MM.1S (cell line): ENCODE results near the gene CIPC.

Experiments used
- DNase-seq: peaks from one replicate; pipeline ENCODE4 v3.0.0-alpha.2; 2015
- H2AFZ ChIP-seq: fragments of 300-600 bp; sonication (generic); 2 replicates; pipeline ENCODE4 v1.6.0; 2016; ENCODE audit warnings: antibody characterized with exemption, low read length
- H3F3A ChIP-seq: fragments of 300-600 bp; sonication (generic); 2 replicates; pipeline ENCODE4 v1.6.1; 2016; ENCODE audit warnings: mild to moderate bottlenecking, antibody characterized with exemption, low read length, moderate library complexity, mixed read lengths; ENCODE audit not compliant: insufficient read depth
- H3K27ac ChIP-seq: fragments of 300-600 bp; sonication (generic); 2 replicates; pipeline ENCODE4 v1.5.1; 2016; ENCODE audit warnings: mild to moderate bottlenecking, low read length
- H3K27me3 ChIP-seq: fragments of 300-600 bp; sonication (generic); replicated peaks from 2 replicates; pipeline ENCODE4 v1.6.0; 2016; ENCODE audit warnings: low read length; ENCODE audit not compliant: insufficient read depth
- H3K36me3 ChIP-seq: fragments of 300-600 bp; sonication (generic); replicated peaks from 2 replicates; pipeline ENCODE4 v1.6.1; 2016; ENCODE audit warnings: mild to moderate bottlenecking, low read length, mixed read lengths; ENCODE audit not compliant: insufficient read depth
- H3K4me1 ChIP-seq: fragments of 300-600 bp; sonication (generic); 2 replicates; pipeline ENCODE4 v1.6.1; 2016; ENCODE audit warnings: low read length, mixed read lengths
- H3K4me2 ChIP-seq: fragments of 300-600 bp; sonication (generic); 2 replicates; pipeline ENCODE4 v1.6.0; 2016; ENCODE audit warnings: low read depth, low read length
- H3K4me3 ChIP-seq: fragments of 300-600 bp; sonication (generic); 2 replicates; pipeline ENCODE4 v1.5.1; 2016; ENCODE audit warnings: low read length, mixed read lengths
- H3K79me2 ChIP-seq: fragments of 300-600 bp; sonication (generic); 2 replicates; pipeline ENCODE4 v1.6.1; 2016; ENCODE audit warnings: mixed run types, low read length, mixed read lengths
- H3K9ac ChIP-seq: fragments of 300-600 bp; sonication (generic); 2 replicates; pipeline ENCODE4 v1.6.1; 2016; ENCODE audit warnings: low read length, mixed read lengths
- H3K9me2 ChIP-seq: fragments of 300-600 bp; sonication (generic); replicated peaks from 2 replicates; pipeline ENCODE4 v1.6.1; 2016; ENCODE audit warnings: mild to moderate bottlenecking, low read length, mixed read lengths; ENCODE audit not compliant: insufficient read depth
- H3K9me3 ChIP-seq: fragments of 300-600 bp; sonication (generic); replicated peaks from 2 replicates; pipeline ENCODE4 v1.6.1; 2016; ENCODE audit warnings: mild to moderate bottlenecking, low read length, mixed read lengths; ENCODE audit not compliant: insufficient read depth
- H4K20me1 ChIP-seq: fragments of 300-600 bp; sonication (generic); 2 replicates; pipeline ENCODE4 v1.6.1; 2016; ENCODE audit warnings: mild to moderate bottlenecking, low read length, moderate library complexity, mixed read lengths; ENCODE audit not compliant: insufficient read depth
- EZH2 ChIP-seq: fragments of 300-600 bp; sonication (generic); optimal IDR thresholded peaks from 2 replicates; pipeline ENCODE3; 2017; ENCODE audit warnings: low read depth, mild to moderate bottlenecking, antibody characterized with exemption, low read length, mixed read lengths
- EZH2phosphoT487 ChIP-seq: fragments of 300-600 bp; sonication (generic); IDR thresholded peaks from 2 replicates; pipeline ENCODE4 v1.6.1; 2018; ENCODE audit warnings: antibody characterized with exemption, low read length
- TF ChIP-seq, protein P1 (sequence below): fragments of 300-600 bp; sonication (generic); IDR thresholded peaks from 2 replicates; pipeline ENCODE4 v1.5.1; 2016; ENCODE audit warnings: antibody characterized with exemption, low read length, mixed read lengths

The CIPC gene

DNA sequence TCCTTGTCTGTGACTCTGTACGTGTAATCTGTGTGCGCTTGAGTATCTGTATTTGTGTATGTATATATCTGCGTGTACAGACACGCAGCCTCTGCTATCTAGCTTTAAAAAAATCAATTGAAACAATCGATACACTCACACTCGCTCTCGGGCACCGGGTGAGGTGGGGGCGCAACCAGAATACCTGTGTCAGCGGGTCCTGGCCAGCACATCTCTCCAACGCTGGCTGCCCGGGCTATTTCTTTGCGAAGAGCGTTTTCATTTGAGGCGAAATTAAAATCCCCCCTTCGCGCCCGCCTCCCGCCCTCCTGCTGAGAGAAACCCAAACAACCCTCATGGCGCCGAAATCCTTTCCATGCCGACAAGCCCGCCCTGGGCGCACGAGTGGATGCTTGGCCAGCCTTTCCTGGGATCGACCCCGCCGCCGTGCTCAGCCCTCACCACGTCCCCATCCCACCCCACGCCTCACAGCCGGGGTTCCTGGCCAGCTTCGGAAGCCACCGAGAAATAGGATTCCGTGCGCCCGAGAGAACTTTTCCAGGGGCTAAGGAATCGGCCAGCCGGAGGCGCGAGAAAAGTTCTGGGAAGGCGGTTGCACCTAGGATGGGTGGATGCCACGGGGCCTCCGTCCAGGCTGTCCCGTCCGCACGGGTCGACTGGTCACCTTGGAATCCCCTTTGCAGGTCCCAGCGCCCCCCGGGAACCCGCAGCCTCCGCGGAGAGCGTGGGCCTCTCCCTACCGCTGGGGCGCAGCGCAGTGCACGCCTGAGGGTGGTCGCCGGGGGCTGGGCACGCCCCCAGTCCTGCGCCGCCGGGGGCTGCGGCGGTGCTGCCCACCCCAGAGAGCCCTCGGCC is 42.5 kb downstream of the CIPC start:
- Histone ChIP-seq H3K27ac (no peak overlapping the region), H3K9ac (no peak overlapping the region), H3K9me3 (no peaks in the 10 kb centered on the region), H2AFZ (no peak overlapping the region), H3K4me3 (no peak overlapping the region), H4K20me1 (no peaks in the 10 kb centered on the region), H3F3A (no peaks in the 10 kb centered on the region), H3K79me2 (no peaks in the 10 kb centered on the region), H3K4me1 (no peaks in the 10 kb centered on the region), H3K27me3 (peaks cover 23% of the 10 kb centered on the region), H3K36me3 (no peaks in the 10 kb centered on the region), H3K4me2 (no peak overlapping the region), H3K9me2 (no peaks in the 10 kb centered on the region)
- DNase-seq, result no peak
- TF ChIP-seq, protein P1, sequence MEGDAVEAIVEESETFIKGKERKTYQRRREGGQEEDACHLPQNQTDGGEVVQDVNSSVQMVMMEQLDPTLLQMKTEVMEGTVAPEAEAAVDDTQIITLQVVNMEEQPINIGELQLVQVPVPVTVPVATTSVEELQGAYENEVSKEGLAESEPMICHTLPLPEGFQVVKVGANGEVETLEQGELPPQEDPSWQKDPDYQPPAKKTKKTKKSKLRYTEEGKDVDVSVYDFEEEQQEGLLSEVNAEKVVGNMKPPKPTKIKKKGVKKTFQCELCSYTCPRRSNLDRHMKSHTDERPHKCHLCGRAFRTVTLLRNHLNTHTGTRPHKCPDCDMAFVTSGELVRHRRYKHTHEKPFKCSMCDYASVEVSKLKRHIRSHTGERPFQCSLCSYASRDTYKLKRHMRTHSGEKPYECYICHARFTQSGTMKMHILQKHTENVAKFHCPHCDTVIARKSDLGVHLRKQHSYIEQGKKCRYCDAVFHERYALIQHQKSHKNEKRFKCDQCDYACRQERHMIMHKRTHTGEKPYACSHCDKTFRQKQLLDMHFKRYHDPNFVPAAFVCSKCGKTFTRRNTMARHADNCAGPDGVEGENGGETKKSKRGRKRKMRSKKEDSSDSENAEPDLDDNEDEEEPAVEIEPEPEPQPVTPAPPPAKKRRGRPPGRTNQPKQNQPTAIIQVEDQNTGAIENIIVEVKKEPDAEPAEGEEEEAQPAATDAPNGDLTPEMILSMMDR, result no peak
- TF ChIP-seq EZH2phosphoT487 (no peak), EZH2 (no peak)

DNA sequence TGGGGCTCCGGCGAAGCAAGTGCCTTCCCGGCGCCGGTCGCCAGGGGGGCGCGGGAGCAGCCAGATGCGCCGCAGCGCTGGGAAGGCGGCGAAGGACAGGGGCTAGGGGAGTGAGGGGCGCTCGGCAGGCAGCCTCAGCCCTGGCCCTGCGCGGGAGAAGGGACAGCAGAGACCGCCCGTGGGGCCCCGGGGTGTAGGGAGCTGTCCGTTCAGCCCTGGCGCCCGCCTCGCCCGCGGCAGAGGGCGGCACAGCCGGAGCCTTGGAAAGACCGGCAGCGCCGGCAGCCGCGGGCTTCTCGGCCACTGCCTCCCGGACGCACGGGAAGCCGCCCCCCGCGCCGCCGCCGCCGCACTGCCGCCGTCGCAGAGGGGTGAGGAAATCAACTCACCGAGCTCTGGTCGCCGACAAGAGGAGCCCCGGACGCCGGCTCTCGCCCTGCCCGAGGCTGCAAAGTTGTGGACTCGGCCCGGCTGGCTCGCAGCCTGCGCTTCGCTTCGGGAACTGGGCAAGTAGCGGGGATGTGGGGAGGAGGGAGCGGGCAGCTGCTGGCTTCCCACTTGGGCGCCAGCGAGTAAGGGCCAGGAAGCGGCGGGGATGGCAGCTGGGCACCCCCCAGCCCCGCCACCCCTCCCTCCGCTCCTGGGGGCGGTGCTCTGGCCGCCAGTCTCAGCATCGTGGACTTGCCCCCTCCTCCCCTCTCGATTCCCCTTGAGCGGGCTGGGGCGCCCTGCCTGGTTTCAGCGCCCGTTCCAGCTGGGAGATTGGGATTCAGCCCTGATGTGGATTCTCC is 43.4 kb downstream of the CIPC start, which contains the start of gene ZDHHC22:
Gene ZDHHC22, minus strand, starts transcription at position 578 of the 791 bp plus-strand sequence. CDS start 2,053 bp downstream, outside the sequence.
- Histone ChIP-seq H3K36me3 (no peaks in the 10 kb centered on the region), H2AFZ (no peak within 1 kb of the TSS), H3K4me3 (no peak within 1 kb of the TSS), H4K20me1 (no peaks in the 10 kb centered on the region), H3K4me2 (no peak within 1 kb of the TSS), H3K9ac (no peak within 1 kb of the TSS), H3K27me3 (peaks cover 23% of the 10 kb centered on the region), H3K9me3 (no peaks in the 10 kb centered on the region), H3K9me2 (no peaks in the 10 kb centered on the region), H3K27ac (no peak within 1 kb of the TSS), H3K4me1 (no peaks in the 10 kb centered on the region), H3K79me2 (no peaks in the 10 kb centered on the region), H3F3A (no peaks in the 10 kb centered on the region)
- TF ChIP-seq EZH2phosphoT487 (no peak), EZH2 (no peak)
- TF ChIP-seq, protein P1, result no peak
- no peak for DNase-seq

DNA sequence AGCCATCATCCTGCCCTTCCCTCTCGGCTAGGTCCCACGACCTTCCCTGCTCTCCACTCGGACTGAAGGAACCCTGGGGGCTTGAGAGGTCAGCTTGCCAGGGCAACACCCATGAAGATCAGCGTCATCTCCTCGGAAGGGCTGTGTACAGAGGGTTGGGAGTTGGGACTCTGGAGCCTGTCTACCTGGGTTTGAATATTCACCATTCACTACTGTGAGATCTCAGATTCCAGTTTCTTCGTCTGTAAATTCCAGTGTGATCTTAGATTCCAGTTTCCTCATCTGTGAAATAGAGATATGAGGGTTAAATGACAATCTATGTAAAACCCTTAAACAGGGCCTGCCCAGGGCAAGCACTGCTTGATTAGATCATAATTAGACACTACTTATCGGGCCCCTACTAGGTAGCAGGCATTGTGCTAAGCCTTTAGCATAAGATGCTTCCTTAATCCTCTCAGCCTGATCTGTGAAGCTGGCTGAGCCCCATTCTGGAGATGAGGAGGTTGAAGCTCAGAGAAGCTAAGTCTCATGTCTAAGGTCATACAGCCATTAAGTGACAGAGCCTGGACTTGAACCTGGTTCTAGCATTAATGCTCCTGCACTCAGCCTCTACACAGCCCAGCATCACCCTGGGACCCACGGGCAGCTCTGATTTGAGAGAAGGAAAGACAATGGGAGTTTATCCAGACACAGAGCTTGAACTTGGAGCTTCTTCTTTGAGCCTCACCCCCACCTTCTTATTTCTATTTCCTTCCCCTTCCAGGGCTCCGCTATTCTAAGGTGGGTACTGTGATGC is 44.1 kb downstream of the CIPC start:
- Histone ChIP-seq H3K9me2 (no peaks in the 10 kb centered on the region), H3K27me3 (peaks cover 23% of the 10 kb centered on the region), H3K79me2 (no peaks in the 10 kb centered on the region), H3K9ac (no peak overlapping the region), H3K4me1 (no peaks in the 10 kb centered on the region), H3K36me3 (no peaks in the 10 kb centered on the region), H3K9me3 (no peaks in the 10 kb centered on the region), H3K4me2 (no peak overlapping the region), H2AFZ (no peak overlapping the region), H3F3A (no peaks in the 10 kb centered on the region), H4K20me1 (no peaks in the 10 kb centered on the region), H3K27ac (no peak overlapping the region), H3K4me3 (no peak overlapping the region)
- TF ChIP-seq EZH2phosphoT487, result no peak
- no peak for DNase-seq
